GM19324 (cell line): Measurements from ENCODE around the gene ADCY7.

Experiments
- ATAC-seq: cut with Tn5 transposase; IDR thresholded peaks from one replicate; pipeline ENCODE4 v1.9.1; 2021; ENCODE audit warnings: mild to moderate bottlenecking, moderate library complexity; ENCODE audit not compliant: unreplicated experiment, low FRiP score

The ADCY7 gene

DNA sequence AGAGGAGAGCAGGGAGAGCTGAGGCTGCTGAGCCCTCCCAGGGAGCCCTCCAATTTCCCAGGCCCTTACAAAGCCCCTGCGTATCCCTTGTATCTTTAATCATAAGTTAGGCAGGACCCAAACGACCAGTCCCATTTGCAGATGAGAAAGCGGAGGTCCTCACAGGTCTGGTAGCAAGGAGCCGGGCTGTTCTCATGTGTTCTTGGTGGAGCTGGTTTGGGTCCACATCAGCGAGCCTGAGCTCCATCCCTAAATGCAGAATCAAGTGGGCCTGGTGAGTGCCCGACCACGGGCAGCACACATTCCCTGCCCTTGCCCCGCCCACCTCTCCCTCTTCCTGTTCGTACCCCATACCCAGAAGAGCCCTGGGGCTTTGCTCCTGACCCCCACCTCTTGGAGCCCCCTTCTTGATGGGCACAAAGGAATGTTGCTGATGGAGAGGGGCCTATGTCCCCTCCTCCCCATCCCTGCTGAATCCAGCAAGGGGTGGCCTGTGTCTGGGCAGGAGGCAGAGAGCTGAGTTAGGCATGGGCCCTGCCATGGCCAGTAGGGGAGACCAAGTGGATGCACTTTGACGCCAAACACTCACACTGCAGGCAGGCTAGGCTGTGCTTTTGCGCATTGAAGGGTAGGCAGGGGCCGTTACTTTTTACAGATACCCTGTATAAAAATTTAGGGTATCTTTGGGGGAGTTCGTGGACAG, 18.3 kb upstream of the ADCY7 start:
- ATAC-seq, result no peak

DNA sequence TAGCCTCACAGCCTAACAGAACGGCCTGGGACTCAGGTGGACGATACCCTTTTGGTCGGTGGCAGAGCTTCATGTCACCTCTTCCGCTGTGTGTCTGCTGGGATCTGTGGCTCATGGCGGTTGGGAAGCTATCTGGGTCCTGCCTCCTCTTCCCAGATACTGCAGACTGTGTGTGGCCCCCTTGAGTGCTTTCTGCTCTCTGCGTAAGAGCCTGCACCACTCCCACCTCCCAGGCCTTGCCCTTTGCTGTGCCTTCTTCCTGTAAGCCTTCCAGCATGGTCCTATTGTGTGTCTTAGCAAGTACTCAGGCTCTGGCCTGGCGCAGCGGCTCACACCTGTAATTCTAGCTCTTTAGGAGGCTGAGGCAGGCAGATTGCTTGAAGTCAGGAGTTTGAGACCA, 17.5 kb upstream of the ADCY7 start:
- ATAC-seq, result no peak

DNA sequence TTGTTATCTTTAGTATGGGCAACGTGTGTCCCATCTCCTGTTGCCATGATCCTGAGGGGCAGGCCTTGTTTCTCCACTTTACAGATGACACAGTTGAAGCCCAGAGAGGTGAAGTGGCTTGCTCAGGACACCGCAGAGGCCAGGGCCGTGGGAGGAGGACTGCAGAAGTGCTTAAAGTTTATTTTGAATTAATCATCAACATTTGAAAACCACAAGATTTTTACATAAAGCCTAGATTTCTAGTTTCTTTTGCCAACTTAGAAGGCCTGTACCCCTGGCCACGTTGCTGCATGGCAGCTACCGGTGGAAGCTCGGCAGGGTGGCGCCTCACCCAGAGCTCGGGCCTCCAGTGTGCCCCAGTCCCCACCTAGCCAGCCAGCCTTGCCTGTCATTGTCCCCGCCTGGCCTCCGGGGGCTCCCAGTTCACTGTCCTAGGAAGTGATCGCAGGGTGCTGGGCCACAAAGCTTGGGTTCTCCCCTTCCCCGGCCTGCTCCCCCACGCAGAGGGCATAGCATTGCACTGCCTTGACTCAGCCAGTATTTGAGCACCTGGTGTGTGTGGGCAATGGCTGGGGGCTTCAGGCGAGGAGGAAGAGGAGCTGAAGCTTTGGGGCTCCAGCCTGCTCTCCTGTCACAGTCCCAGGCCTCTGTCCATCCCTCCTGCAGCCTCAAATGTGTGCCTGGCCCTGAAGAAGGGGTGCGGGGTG, 14.8 kb upstream of the ADCY7 start:
- no peak for ATAC-seq

DNA sequence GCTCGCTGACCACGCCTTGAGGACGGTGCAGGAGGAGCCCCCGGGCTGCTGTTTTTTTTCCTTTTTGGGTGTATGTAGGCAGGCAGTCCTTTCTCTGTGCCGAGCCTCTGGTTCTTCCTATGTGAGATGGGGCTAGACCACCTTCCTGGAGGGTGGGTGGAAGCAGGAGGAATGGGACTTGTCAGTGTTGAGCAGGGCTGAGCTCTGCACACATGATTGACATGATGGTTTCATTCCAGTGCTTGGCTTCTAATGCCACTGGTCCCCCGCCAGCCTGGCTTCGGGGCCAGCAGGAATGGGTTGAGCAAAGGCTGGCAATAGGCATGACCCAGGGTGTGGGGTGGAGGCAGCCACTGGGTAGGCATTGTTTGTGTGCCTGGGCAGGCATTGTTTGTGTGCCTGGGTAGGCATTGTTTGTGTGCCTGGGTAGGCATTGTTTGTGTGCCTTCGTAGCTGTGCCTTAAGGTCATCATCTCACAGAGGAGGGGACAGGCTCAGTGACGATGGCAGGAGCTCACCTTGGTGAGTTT, 14.2 kb upstream of the ADCY7 start:
- no peak for ATAC-seq

DNA sequence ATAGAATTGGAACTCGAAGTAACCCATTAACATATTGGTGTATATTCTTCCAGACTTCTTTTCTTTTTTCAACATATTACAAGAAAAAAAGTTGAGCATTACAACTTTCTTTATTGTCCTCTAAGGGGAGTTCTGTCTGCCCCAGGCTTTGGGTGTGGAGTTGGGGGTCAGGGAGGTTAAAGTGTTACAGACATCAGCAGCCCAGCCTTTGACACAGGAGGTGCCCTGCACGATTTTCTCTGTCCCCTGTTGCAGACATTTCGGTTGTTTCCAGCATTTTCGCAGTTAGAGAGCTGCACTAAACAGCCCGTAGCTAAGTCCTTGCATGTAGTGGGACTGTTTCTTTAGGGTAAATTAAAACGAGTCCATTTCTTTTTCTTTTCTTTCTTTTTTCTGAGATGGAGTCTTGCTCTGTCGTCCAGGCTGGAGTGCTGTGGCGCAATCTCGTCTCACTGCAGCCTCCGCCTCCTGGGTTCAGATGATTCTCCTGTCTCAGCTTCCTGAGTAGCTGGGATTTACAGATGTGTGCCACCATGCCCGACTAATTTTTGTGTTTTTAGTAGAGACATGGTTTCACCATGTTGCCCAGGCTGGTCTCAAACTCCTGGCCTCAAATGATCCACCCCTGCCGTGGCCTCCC, 13.4 kb upstream of the ADCY7 start:
- ATAC-seq, result no peak

DNA sequence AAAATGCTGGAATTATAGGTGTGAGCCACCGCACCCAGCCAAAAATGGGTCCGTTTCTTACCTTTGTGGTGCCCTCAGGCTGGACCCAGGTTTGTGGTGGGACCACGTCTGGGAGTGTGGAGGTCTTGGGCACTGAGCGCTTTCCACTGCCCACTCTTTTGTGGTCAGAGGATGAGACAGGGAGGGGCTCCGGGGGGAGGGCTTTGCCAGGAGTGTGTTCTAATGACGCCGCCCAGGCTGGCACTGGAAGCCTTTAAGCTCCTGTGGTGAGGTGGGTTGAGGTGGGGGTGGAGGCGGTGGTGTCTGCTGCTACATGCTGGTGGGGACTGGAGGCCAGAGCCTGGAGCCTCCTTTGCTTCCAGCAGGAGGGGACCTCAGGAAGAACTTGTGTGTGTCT, 12.8 kb upstream of the ADCY7 start:
- no peak for ATAC-seq

DNA sequence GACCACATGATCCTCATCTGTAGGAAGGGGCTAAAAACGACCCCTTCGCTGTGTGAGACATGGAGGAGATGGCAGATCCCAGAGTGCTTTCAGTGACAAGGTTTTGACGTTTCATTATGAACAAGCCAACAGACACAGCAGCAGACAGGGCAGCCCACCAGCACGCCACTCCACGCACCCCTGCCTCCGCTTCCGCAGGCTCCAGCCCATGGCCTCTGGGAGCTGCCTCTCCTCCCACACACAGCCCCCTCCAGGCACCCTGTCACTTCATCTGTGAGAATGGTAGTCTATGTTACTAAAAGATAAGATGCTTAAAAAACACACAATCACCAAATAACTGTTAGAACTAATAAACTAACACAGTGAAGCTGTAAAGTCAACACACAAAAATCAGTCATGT, 12.3 kb upstream of the ADCY7 start:
- ATAC-seq, result no peak

DNA sequence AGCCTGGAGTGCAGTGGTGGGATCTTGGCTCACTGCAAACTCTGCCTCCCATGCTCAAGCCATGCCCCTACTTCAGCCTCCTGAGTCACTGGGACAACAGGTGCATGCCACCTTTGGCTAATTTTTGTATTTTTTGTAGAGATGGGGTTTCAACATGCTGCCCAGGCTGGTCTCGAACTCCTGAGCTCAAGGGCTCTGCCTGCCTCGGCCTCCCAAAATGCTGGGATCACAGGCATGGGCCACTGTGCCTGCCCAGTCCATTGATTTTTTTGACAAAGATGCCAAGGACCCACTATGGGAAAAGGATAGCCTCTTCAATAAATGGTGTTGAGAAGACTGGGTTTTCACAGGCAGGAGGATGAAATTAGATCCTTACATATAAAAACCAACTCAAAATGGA, 10.8 kb upstream of the ADCY7 start:
- ATAC-seq, result no peak

DNA sequence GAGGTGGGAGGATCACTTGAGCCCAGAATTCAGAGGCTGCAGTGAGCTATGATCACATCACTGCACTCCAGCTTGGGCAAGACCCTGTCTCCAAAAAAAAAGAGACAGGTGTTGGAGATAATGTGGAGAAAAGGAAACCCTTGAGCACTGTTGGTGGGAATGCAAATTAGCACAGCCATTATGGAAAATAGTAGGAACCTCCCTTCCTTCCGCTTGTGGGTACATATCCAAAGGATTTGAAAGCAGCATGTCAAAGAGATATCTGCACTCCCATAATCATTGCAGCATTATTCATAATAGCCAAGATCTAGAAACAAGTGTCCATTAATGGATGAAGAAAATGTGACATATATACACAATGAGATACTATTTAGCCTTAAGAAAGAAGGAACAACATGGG, 9.7 kb upstream of the ADCY7 start:
- no peak for ATAC-seq

DNA sequence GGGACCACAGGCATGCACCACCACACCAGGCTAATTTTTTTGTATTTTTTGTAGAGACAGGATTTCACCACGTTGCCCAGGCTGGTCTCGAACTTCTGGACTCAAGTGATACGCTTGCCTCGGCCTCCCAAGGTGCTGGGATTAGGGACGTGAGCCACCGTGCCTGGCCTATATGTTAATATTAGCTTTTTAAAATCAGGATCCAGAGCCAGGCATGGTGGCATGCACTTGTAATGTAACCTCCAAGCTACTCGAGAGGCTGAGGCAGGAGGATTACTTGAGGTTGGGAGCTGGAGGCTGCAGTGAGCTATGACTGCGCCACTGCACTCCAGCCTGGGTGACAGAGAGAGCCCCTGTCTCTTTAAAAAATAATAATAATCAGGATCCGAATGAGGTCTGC, 8.5 kb upstream of the ADCY7 start:
- no peak for ATAC-seq

DNA sequence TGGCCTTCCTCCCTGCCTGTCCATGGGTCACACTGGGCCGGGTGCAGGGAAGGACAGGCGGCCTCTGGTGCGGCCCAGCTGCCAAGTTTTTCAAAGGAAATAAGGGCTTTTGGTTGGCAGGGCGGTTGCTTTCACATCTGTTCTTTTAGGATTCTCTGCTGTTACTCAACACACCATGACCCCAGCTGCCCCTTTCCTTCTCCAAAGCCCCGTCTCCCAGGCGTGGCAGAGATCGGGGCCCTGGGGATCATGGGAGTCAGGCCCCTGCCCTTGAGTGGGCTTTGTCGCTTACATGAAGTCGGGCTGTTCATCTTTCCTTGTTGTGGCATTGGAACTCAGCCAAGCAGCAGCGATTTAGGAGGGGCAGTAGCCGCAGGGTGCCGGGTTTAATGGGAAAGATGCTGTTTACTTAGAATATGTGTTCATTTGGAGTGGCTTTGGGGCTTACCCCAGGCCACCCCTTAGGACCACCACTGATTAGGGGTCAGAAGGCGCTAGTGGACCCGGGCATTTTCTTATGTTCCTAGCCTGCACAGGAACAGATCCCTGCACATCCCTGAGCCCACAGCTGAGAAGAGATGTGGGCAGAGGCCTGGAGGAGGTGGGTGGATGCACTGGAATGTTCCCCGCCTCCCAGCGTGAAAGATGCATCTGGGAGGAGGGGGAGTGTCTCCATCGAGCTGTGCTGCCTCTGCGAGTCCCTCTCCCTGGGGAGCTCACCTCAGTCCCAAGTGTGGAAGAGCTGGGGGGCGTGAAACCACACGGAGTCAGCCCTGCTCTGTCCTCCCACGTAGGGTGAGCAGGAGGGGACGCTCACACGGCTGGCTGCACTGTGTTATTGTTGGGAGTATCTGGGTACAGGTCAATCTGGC, 6.8 kb upstream of the ADCY7 start:
- ATAC-seq, result no peak

DNA sequence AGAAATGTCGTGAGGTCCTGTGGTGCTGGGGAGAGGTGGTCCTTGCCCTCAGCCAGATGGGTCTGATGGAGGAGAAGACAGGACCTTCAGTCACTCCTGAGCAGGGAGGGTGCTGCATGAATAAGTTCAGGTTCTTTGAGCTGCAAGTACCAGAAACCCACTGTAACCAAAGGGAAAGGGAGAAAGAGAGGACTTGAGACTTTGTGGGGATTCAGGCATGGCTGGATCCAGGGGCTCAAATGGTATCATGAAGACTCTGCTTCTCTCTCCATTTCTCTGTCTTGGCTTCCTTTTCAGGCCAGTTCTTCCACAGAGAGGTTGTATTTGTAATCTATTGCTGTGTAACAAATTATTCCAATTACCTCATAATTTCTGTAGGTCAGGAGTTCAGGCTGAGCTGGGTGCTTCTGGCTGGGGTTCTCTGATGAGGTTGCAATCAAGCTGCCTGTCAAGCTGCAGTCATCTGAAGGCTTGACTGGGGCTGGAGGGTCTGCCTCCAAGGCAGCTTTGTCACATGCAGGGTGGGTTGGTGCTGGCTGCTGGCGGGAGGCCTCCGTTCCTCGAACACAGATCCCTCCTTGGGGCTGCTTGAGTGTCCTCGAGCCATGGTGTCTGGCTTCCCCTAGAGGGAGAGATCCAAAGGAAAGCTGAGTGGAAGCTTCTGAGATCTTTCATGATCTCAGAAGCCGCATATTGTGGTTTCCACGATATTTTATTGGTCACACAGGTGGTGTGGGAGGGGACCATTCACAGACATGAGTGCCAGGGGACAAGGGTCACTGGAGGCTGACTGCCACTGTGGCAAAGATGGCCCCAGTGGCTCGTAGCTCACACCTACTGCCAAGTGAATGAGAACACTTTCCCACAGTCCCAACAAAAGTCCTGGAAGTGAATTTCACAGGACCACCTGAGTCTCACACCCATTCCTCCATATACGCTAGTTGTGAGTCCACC, 5.9 kb upstream of the ADCY7 start:
- ATAC-seq, result no peak

DNA sequence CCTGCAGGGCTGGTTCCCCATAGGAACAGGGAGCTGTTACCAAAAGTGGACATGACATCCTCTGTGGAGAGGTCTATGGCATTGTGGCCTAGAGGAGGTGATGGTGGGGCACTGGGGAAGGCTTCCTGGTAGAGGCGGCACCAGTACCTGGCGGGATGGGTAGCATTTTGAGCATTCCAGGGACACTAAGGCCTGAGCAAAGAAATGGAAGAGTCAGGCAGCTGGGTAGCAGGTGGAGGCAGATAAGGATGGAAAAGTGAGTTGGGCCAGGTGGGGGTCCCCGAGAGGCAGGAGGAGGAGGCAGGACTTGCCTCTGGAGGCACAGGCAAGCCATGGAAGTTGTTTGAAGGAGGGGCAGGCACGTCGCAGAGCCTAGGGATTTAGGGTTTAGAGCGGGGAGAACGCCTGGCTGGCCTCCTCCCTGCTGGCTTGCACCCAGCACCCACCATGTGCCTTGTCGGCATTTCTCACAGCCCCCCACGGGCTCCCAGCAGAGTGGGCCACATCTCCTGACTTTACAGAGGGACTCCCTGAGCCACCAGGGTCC, 5.1 kb upstream of the ADCY7 start:
- no peak for ATAC-seq

DNA sequence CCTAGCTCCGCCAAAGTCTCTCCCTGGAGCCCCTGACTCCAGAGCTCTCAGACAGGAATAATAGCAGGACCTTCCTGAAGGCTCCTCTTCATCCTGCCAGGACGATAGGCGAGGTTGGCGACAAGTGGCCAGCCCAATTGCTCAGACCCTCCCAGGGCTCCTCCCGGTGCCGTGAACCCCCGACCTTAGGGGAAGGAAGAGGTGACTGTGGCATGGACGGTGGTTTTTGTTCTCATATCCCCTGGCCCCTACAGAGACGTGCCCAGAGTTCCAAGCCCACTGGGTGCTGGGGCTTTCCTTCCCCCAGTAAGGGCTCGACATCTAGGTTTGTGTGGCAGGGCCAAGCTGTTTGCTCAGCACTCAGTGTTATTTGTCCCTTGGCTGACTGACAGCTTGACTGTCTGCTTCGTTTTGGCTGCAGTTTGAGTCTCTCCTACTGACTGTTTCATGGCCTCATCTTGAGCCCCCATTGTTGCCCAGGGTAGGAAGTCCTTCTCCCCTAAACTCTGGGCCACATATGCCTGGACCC, 4.6 kb upstream of the ADCY7 start:
- no peak for ATAC-seq

DNA sequence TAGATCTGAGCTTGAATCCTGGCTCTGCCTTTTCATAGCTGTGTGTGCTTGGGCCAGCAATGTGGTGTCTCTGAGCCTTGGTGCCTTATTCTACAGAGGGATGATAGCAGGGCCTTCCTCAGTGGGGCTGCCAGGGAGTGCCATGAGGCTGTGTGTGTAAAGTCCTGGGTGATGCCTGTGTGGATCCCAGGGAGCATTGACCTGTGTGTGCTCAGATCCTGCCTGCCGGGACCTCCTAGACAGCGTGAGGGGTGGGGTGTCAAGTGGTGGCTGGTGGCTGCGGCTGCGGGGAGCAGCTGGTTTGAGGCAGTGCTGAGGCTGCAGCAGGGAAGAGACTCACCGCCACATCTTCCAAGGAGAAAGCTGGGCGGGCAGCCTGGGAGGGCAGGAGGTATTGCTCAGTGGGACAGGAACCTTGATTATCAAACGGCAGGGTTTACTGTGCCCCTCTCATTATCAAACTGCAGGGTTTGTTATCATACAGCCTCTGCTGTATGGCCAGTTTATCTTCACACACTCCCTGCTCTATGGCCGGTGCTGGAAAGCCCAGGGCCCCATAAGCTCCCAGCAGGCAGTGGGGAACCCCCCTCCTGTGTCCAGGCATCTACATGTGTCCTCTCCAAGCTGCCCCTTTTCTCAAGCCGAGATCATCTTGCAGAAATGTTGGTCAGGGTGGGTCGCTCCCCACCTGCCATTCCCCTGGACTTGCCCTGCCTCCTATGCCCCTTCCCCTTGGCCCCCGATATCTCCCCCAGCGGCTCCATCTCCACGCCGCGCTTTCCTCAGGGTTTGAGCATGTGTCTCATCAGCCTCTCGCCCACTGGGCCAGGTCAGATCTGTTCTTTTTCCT, 3.1 kb upstream of the ADCY7 start:
- ATAC-seq, result no peak

DNA sequence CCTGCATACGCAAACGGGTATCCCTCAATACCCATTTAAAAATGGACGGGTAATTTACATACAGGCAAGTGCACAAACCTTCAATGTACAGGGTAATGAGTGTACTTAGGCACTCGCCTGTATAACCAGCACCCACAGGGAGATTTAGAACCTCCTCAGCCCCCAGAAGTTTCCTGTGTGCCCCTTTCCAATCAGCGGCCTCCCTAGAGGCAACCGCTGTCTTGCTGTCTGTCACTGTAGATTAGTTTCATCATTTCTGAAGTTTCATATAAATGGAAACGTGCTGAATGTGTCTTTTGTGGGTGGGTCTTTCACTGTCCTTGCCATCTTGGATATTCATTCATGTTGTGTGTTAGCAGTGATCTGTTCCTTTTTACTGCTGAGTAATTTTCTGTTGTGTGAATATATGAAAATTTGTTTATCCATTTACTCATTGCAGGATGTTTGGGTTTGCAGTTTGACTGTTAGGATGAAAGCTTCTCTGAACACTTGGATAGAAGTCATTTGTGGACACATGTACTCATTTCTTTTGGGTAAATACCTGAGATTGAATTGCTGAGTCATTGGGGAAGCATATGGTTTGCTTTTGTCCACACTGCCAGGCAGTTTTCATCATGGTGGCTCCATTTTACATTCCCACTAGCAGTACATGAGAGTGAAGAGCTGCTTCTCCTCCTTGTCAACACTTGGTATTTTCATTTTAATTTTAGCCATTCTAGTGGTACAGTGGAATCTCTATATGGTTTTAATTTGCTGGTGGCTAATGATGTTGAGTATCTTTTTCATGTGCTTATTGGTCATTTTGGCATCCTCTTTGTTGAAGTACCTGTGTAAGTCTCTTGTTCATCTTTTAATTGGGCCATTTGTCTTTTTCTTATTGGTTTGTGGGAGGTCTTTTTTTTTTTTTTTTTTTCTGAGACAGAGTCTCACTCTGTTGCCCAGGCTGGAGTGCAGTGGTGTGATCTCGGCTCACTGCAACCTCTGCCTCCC, 2.1 kb upstream of the ADCY7 start:
- no peak for ATAC-seq

DNA sequence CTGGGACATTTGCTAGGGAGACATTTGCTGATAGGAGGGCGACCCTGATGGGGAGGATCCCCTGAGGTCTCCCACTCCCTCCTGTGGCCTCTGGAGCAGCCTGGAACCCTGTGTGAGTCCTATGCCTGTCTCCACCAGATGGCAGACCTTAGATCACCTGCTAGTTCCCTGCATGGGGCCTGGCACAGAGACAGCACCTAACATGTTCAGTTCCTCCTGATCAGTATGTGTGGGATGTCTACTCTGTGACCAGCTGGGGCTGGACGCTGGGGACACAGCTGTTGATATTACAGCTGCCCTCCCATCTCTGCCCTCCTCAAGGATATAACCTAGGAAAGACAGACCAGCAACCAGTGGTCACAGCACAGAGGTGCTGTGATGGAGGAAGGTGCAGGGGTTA, 1.1 kb upstream of the ADCY7 start:
- ATAC-seq, result no peak
